Tibial nerve (tissue), 4 donors: Measurements from ENCODE around the gene TRIM29. TPM values are rescaled to one million over a fixed set of nuclear protein-coding genes. Genes with fewer than 3 reads are reported as not detected.

Experiments
- DNase-seq, 2 donors: peaks; one replicate each; pipeline ENCODE4 v3.0.0-alpha.2; 2019; ENCODE audit warnings: low spot score in 2 of 2
- H3K27ac ChIP-seq, 4 donors: fragments of 200-600 bp; sonication (generic) in 3 of 4; one replicate each; pipeline ENCODE4 v1.5.1; 2017 to 2019; ENCODE audit warnings: mild to moderate bottlenecking in 1 of 4
- H3K27me3 ChIP-seq, 2 donors: fragments of 200-600 bp; sonication (generic) in 1 of 2; one replicate each; pipeline versions ENCODE4 v1.5.1 to v1.6.0; 2017 to 2019
- H3K36me3 ChIP-seq, 3 donors: fragments of 200-600 bp; sonication (generic); one replicate each; pipeline ENCODE4 v1.5.1; 2018 to 2019
- H3K4me1 ChIP-seq, 4 donors: fragments of 200-600 bp; sonication (generic) in 3 of 4; one replicate each; pipeline ENCODE4 v1.5.1; 2017 to 2019
- H3K4me3 ChIP-seq, 4 donors: fragments of 200-600 bp; sonication (generic) in 3 of 4; one replicate each; pipeline ENCODE4 v1.5.1; 2017 to 2019; ENCODE audit warnings: mild to moderate bottlenecking in 1 of 4, moderate library complexity in 1 of 4
- H3K9me3 ChIP-seq, 4 donors: fragments of 200-600 bp; sonication (generic) in 3 of 4; one replicate each; pipeline ENCODE4 v1.5.1; 2017 to 2019
- CTCF ChIP-seq, 5 experiments: fragments of 200-600 bp in 3 of 5; fragments of 450-650 bp in 2 of 5; sonication (generic) in 3 of 5; IDR thresholded peaks; one replicate each; pipeline ENCODE4 v1.5.1; 2016 to 2019; ENCODE audit warnings: antibody characterized with exemption in 5 of 5, mild to moderate bottlenecking in 3 of 5, moderate library complexity in 2 of 5
- EP300 ChIP-seq, 2 donors: sonication (generic); formaldehyde crosslinking; IDR thresholded peaks; one replicate each; pipeline ENCODE4 v1.6.1; 2017; ENCODE audit warnings: antibody characterized with exemption in 2 of 2, mild to moderate bottlenecking in 1 of 2
- POLR2A ChIP-seq, 2 donors: fragments of 450-650 bp; IDR thresholded peaks; one replicate each; pipeline ENCODE4 v1.6.1; 2017; ENCODE audit warnings: antibody characterized with exemption in 2 of 2, mild to moderate bottlenecking in 2 of 2, moderate library complexity in 2 of 2
- WGBS, 2 donors: methylation state at CpG; one replicate each; pipeline ENCODE4 v1.1.5; 2018; 5-methylcytosine and 5-hydroxymethylcytosine counted together
- total RNA-seq, 4 donors: library from RNA; depleted of rRNA; stranded (reverse); fragments of >200 nt; gene quantifications; one replicate each; pipeline ENCODE4 v1.1.0, GENCODE V29; 2016

TRIM29 gene
- total RNA-seq, 4 donors from 2014 or later: 2.4 to 64.9 (median 40.7) TPM

GRCh38 chr11:120096369-120097191 is 41.3 kb downstream of the TRIM29 start:
- no peak overlapping the region for H3K4me3 ChIP-seq
- no peaks in the 10 kb centered on the region for H3K9me3 ChIP-seq
- no peak overlapping the region for H3K27ac ChIP-seq
- TF ChIP-seq EP300 (IDR thresholded peaks at IDR 0.05): no peak
- TF ChIP-seq CTCF (IDR thresholded peaks at IDR 0.05): no peak
- TF ChIP-seq POLR2A (IDR thresholded peaks at IDR 0.05): no peak
- no peak for DNase-seq
- peaks cover 0 to 7% of the 10 kb centered on the region in 2 donors for H3K27me3 ChIP-seq
- H3K36me3 ChIP-seq: no peaks in the 10 kb centered on the region
- WGBS, 2 donors: 49 to 54% methylated on average over 15 of the region's 15 CpGs
- no peaks in the 10 kb centered on the region for H3K4me1 ChIP-seq

GRCh38 chr11:120095516-120095915 is 42.4 kb downstream of the TRIM29 start:
- H3K9me3 ChIP-seq: no peaks in the 10 kb centered on the region
- 74 to 84% methylated on average over 3 of the region's 3 CpGs for WGBS, 2 donors
- DNase-seq: no peak

GRCh38 chr11:120091701-120092100 is 46.2 kb downstream of the TRIM29 start:
- Histone ChIP-seq H3K27ac (peak overlapping the region in 1 of 4 donors; percentile 33), H3K4me3 (no peak overlapping the region), H3K4me1 (peaks cover 0 to 12% (median 2%) of the 10 kb centered on the region in 4 donors), H3K36me3 (no peaks in the 10 kb centered on the region), H3K27me3 (no peaks in the 10 kb centered on the region), H3K9me3 (no peaks in the 10 kb centered on the region)
- DNase-seq: no peak
- no peak for TF ChIP-seq POLR2A (IDR thresholded peaks at IDR 0.05)
- TF ChIP-seq CTCF (IDR thresholded peaks at IDR 0.05): no peak
- TF ChIP-seq EP300 (IDR thresholded peaks at IDR 0.05): no peak
- 66 to 81% methylated on average over 5 of the region's 5 CpGs for WGBS, 2 donors

More at GRCh38 chr11:120095516-120095915, 42.4 kb downstream of the TRIM29 start:
- Histone ChIP-seq H3K36me3 (no peaks in the 10 kb centered on the region), H3K27me3 (peaks cover 0 to 7% of the 10 kb centered on the region in 2 donors), H3K4me1 (no peaks in the 10 kb centered on the region), H3K4me3 (no peak overlapping the region), H3K27ac (no peak overlapping the region)
- TF ChIP-seq EP300 (IDR thresholded peaks at IDR 0.05) (no peak), POLR2A (IDR thresholded peaks at IDR 0.05) (no peak), CTCF (IDR thresholded peaks at IDR 0.05) (no peak)

GRCh38 chr11:120091121-120091520 is 46.8 kb downstream of the TRIM29 start:
- no peaks in the 10 kb centered on the region for H3K36me3 ChIP-seq
- WGBS, 2 donors: 60 to 87% methylated on average over 1 of the region's 1 CpG
- H3K9me3 ChIP-seq: no peaks in the 10 kb centered on the region
- no peak for TF ChIP-seq EP300 (IDR thresholded peaks at IDR 0.05)
- TF ChIP-seq CTCF (IDR thresholded peaks at IDR 0.05): no peak
- TF ChIP-seq POLR2A (IDR thresholded peaks at IDR 0.05): no peak
- H3K27ac ChIP-seq: peak overlapping the region in 1 of 4 donors; percentile 33
- DNase-seq: no peak
- H3K4me1 ChIP-seq: peaks cover 0 to 14% (median 2%) of the 10 kb centered on the region in 4 donors
- H3K27me3 ChIP-seq: no peaks in the 10 kb centered on the region
- H3K4me3 ChIP-seq: no peak overlapping the region

- Histone ChIP-seq H3K27me3 (no peaks in the 10 kb centered on the region), H3K4me1 (peaks cover 0 to 14% (median 2%) of the 10 kb centered on the region in 4 donors), H3K36me3 (no peaks in the 10 kb centered on the region), H3K27ac (peak overlapping the region in 2 of 4 donors; percentile 64 to 70), H3K9me3 (no peaks in the 10 kb centered on the region), H3K4me3 (no peak overlapping the region)
- no peak for TF ChIP-seq EP300 (IDR thresholded peaks at IDR 0.05)
- DNase-seq: no peak
- WGBS, 2 donors: 79 to 97% methylated on average over 3 of the region's 3 CpGs
Observed at GRCh38 chr11:120090411-120090810, 47.5 kb downstream of the TRIM29 start.
